Activated CD4-positive, alpha-beta T cell treated with anti-CD3 and anti-CD28 coated beads, Interleukin-2, Interleukin-4, amounts not matched to agents 100 ng/mL and 50 ng/mL, durations not matched to agents 16 hours and 8 hours (primary cell): ENCODE measurements around the gene COG2.
"Not testable (repeated sequence)": the region's sequence is repeated elsewhere in the genome, so short reads cannot be mapped to it uniquely, and the experiment has no call there.

ENCODE experiments used
- DNase-seq: peaks from one replicate; pipeline ENCODE4 v3.0.0-alpha.2; 2020; ENCODE audit warnings: low spot score

COG2 gene

DNA sequence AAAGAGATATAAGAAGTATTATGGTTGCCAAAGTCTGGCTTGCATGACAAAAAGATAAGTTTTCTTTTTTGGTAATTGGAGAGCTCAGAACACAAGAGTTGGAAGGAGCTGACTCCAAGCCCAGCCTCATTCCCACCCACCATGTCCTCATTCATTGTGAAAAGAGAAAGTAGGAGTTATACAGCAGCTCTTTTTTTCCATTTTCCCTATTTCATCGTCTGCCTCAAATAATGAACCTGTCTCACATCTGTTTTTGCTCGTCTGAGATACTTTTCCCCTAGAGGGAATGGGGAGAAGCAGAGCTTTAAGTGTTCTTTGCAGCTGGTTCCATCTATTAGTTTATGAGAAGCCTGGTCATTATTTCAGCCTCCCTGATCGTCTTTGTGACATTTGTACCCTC, 36.9 kb downstream of the COG2 start:
- no peak for DNase-seq

DNA sequence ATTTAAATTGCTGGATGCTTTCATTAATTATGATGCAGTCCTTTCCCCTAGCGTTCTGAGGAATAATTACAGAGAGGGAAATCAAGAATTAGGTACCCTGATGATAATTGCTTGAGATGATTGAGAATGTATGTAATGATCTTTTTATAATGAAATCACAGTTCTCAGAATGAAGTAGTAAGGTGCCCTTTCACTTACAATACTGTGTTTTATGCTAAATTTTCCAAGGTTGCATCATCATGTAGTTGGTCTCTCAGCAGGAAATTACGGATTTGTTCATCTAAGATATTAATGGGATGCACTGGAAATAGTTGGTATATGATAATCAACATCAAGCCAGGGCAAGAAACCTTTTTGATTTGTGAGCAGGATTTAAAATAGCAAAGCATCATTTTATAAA, 37.5 kb downstream of the COG2 start:
- no peak for DNase-seq

DNA sequence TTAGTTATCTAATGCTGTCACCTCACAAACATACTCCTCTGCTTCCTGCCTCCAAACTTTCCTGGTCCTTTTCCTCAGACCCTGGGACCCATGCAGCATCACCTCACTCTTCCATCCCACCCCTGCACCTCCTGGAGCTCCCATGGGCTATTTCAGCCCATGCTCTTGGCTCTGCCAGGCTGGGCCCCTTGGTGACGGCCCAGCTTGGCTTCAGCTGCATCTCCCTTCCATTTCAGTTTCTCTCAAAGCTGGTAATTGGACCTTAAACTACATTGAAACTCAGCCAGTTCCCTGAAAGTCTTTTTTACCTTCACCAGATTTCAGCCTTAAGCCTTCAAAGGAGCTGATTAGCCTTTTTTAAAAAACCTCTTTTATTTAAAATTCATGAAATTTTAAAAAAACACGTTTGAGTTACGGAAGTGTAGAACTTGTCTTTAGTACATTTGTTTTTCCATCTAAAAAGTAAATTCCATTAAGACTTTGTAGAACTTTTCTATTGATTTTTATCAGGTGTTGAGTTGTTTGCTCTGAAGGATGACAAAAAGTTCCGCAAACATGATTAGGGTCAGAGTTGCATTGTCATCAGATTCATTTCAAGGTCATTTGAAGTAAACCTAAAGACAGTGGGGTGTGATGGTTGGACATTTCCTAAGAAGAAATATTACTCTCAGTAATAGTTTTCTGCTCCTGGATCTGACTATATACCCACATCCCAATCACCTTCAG, 38.2 kb downstream of the COG2 start:
- DNase-seq, result no peak

DNA sequence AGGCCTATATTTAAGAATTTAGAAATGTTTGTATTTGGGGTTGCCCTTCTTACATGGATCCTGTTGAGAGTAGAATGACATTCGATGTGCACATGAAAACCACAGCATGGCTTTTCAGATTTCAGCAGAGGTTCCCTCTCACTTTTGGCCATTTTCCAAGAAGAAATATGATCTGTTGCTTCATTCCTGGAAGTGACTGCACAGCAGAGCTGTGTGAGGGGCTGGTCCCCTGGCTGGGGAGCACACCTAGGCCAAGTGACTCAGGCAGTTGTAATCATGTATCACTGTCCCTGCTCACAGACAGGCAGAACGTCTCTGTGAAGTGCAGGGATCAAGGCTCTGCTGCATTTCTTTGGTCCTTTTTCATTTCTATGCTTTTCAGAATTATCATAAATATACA, 39.3 kb downstream of the COG2 start:
- peak; percentile 3 for DNase-seq

DNA sequence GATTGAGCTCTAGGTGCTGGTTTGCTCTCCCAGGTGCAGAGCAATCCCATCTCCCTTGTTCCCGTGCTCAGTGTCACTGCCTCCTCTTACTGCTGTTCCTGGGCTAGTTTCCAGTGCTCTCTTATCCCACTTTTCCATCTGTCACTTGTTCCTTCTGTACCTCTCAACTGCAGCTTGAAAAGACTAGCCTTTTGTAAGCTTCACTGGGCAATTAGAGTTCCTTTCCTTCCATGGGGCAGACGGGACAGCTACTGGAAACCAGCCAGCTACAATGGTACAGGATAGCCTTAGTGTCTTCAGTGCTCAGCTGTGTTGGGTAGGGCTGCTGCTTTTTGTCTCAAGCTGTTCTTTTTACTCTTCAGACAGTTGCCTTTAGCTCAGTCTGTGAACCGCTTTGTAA, 40.0 kb downstream of the COG2 start:
- no peak for DNase-seq

DNA sequence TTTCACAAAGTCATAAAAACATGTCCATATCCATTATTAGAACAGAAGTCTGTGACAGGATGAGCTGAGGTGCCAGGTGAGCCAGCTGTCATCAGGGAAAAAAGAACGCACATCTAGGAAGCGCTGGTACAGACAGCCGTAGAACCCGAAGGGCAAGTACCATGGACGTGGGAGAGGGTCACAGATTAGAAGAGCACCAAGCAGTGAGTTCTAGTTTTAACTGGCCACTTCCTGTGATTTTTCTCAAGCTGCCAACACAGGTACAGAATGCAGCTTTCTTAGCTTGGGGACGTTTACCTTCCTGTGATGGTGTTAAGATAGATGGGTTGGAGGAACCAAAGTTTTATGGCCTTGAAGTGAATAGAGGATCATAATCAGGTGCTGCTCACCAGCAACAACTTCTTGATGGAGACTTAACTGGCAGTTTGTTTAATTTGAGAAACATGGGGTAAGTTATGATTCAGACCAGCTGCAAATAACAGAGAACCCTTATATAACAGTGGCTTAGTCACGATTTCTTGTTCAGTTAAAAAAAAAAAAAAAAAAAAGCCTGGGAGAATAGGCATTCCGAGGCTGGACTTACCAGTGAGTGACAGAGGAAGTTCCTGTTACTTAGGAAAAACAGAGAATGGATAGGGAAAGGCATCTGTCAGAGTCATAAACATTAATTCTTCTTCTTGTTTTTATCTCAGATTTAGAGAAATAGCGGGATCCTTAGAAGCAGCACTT, 40.8 kb downstream of the COG2 start:
- no peak for DNase-seq

DNA sequence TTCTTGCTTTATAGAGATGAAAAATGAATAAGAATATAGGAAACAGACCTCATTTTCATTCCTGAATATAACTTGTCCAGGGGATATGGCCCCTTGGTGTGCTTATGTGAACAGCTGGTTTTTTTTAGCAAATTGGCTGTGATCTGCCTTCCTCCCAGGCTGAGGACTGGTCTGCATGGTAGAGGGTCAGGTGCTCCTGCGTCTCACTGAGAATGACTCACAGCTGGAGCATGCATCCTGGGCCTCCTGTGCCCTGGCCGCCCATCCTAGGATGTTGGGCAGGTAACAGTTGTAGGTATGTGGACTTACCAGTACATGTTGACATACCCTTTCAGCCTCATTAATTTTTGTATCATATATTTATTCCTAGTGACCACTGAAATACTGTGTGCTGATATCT, 41.9 kb downstream of the COG2 start:
- DNase-seq, result no peak

- no peak for DNase-seq
Measured at GRCh38 chr1:230684998-230685397, 42.7 kb downstream of the COG2 start.

- no peak for DNase-seq
Measured at GRCh38 chr1:230686747-230687146, 44.5 kb downstream of the COG2 start.

GRCh38 chr1:230690101-230690500, 47.8 kb downstream of the COG2 start:
- DNase-seq, result no peak

DNA sequence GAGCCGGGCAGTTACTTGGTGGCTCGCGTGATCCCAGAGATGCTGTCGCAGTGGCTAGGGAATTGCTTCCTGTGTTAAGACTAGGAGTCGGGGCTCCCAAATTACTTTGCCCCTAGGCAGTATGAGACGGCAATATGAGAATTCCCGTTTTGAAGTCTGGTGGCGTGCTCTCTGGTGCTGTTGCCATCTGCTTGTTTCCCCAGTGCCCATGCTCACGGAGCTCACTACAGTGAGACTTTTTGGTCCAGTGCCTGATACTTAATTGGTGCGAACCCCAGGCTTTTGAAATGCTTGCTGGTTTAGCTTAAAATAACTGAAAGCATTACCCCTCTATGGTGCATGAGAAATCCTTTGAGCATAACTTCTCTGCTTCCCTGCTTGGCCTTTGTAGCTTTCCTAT, 49.3 kb downstream of the COG2 start:
- no peak for DNase-seq

GRCh38 chr1:230693221-230693620, 50.9 kb downstream of the COG2 start:
- DNase-seq, result no peak

DNA sequence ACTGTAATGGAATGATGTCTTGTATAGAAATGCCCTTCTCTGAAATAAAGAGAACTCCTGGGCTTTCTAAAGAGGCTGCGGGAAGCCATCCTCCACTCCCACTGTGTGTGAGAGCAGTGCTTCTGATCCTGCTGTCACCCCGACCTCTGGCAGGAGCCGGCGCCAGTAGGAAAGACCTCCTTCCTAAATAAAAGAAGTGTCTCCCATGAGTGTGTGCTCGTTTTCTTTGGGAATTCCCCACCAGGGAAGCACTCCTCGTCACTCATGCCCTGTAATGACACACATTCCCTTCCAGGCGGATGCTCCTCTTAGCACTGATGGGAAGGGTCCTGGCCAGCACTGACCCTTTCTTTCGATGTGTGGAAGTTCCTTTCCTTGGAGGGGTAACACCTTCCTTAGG, 51.5 kb downstream of the COG2 start:
- DNase-seq, result no peak

DNA sequence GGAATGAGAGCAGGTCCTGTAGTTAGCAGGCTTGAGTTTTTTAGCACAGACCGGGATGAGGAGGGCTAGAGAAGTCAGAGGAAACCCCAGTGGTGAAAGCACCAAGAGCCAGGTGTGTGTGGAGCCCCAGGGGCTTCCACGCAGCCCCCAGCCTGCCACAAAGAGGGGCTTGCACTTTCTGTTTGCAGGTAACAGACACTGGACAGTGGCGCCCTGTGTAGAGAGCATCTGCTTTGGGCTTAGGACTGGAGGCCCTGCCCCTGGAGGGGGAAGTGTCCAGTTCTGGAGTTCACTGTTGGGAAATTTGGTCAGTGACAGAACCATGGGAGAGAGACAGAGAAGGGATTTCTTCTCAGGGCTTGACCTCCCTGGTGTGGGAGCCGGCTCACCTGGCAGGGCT, 52.2 kb downstream of the COG2 start:
- no peak for DNase-seq

- DNase-seq, result no peak
Measured at GRCh38 chr1:230694991-230695390, 52.7 kb downstream of the COG2 start.

- no peak for DNase-seq
Measured at GRCh38 chr1:230696218-230696617, 53.9 kb downstream of the COG2 start.

DNA sequence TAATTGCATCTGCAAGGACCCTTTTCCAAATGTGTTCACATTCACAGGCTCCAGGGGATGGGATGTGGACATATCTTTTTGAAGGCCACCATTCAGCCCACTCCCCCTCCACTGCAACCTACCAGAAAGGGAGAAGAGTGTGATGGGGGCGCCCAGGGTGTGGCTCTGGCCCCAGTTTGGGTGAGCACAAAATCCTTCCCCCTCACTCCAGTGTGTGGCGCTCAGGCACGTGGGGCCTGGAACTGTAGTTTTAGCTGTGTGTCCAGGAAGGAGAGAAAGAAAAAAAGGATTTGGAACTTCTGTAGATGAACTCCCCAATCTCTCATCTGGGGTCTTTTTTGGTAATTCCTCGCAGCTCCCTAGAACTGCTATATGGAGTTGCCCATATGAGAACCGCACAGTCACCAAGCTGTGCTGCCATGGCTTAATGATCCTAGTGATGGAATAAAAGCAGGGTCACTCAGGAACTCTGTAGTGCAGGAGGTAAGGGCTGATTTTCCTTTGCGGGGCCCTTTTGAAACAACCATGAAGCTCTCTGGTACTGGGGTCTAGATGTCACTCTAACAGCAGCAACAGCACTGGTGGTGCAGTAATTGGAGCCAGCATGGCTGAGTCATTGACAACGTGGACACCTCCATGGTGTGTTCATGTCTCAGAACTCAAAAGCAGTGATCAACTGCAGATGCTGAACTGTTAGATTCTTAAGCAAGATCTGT, 54.6 kb downstream of the COG2 start:
- no peak for DNase-seq

DNA sequence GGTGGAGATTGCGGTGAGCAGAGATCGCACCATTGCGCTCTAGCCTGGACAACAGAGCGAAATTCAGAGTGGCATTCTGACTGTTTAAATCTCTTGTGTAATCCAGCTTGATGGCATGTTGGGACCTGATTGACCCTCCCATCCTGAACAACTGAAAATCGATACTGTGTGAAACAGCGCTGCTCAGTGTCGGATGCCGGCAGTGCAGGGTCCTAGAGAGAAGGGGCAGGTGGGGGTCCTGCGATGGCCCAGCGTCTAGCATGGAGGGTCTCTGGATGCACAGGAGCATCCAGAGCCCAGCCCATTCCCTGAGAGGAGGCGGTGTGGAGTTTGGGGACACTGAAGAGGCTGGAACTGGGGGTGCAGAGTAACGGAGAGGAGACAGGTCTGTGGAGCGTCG, 55.8 kb downstream of the COG2 start:
- no peak for DNase-seq

DNA sequence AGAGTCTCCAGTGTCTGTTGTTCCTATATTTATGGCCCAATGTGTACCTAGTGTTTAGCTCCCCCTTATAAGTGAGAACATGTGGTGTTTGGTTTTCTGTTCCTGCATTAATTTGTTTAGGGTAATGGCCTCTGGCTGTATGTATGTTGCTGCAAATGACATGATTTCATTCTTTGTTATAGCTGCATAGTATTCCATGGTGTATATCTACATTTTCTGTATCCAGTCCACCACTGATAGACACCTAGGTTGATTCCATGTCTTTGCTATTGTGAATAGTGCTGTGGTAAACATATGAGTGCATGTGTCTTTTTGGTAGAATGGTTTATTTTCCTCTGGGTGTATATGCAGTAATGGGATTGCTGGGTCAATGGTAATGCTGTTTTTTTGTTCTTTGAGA, 56.7 kb downstream of the COG2 start:
- not testable (repeated sequence) for DNase-seq

- DNase-seq, result no peak
Measured at GRCh38 chr1:230699716-230700115, 57.4 kb downstream of the COG2 start.

DNA sequence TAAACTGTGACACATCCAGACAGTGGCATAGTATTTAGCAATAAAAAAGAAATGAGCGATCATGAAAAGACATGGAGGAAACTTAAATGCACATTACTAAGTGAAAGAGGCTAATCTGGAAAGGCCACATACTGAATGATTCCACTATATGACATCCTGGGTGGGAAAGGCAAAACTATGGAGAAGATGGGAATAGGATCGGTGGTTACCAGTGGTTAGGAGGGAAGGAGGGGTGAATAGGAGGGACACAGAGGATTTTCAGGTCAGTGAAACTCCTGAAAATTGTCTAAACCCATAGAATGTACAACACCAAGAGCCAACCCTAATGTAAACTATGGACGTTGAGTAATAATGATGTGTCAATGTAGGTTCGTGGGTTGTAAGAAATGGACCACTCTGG, 57.9 kb downstream of the COG2 start:
- DNase-seq, result no peak

DNA sequence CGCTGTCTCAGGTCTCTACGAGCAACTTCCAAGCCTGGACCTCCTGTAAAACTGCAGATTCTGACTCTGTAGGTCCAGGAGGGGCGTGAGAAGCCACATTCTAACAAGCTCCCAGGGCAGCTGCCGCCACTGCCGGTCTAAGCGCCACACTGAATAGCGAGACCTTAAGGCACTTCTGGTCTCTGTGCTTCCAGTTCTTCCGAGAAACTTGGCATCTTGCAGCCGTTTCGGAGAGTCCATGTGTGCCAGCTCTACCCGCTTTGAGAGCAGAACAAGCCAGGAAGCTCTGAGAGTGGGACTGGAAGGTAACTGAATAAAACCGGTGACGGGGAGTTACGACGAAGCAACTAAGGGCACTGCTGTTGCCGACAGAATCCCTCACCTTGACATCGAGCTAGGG, 59.2 kb downstream of the COG2 start:
- DNase-seq, result no peak
